Chondrocyte (in vitro differentiated cells): ENCODE results near the gene SELPLG. TPM values are rescaled to one million over a fixed set of nuclear protein-coding genes. Genes with fewer than 3 reads are reported as not detected.
A peak's percentile ranks its signal among the peaks of the same experiment; 100 is the strongest.

Experiments used
- DNase-seq: peaks from one replicate; pipeline ENCODE4 v3.0.0; 2021; ENCODE audit warnings: mixed read lengths, low spot score
- H3K27ac Mint-ChIP-seq: one replicate; pipeline ENCODE4 v1.8.0; 2021; ENCODE audit warnings: mild to moderate bottlenecking, moderate library complexity, mixed read lengths; ENCODE audit not compliant: unreplicated experiment
- H3K27me3 Mint-ChIP-seq: 2 replicates; pipeline ENCODE4 v1.8.0; 2021; ENCODE audit warnings: low read depth, mixed read lengths
- H3K36me3 Mint-ChIP-seq: 2 replicates; pipeline ENCODE4 v1.8.0; 2021; ENCODE audit warnings: low read depth, mixed read lengths
- H3K4me1 Mint-ChIP-seq: 2 replicates; pipeline ENCODE4 v1.8.0; 2021; ENCODE audit warnings: low read depth, mild to moderate bottlenecking, mixed read lengths
- H3K4me3 Mint-ChIP-seq: one replicate; pipeline ENCODE4 v1.8.0; 2021; ENCODE audit warnings: mild to moderate bottlenecking, moderate library complexity, mixed read lengths; ENCODE audit not compliant: unreplicated experiment
- H3K9me3 Mint-ChIP-seq: 2 replicates; pipeline ENCODE4 v1.8.0; 2021; ENCODE audit warnings: low read depth, mixed read lengths
- CTCF ChIP-seq: fragments of 200-600 bp; sonication (generic); IDR thresholded peaks from 2 replicates; pipeline ENCODE4 v1.5.0; 2021; ENCODE audit warnings: antibody characterized with exemption, mild to moderate bottlenecking, moderate library complexity
- total RNA-seq: library from RNA; stranded (reverse); gene quantifications from 3 replicates; pipeline ENCODE4 v1.2.1, GENCODE V29; 2021

The SELPLG gene
- total RNA-seq, 1 donor from 2014 or later = 3.2 TPM

- H3K4me3 Mint-ChIP-seq = no peak overlapping the region
- H3K9me3 Mint-ChIP-seq = peaks cover 3% of the 10 kb centered on the region
- DNase-seq = no peak
- peaks cover 28% of the 10 kb centered on the region for H3K36me3 Mint-ChIP-seq
- no peak for TF ChIP-seq CTCF
- H3K27me3 Mint-ChIP-seq = no peaks in the 10 kb centered on the region
- H3K27ac Mint-ChIP-seq = peak overlapping the region; percentile 45
- H3K4me1 Mint-ChIP-seq = peaks cover 33% of the 10 kb centered on the region
Measured at GRCh38 chr12:108676707-108677106, 43.0 kb upstream of the SELPLG start.

DNA sequence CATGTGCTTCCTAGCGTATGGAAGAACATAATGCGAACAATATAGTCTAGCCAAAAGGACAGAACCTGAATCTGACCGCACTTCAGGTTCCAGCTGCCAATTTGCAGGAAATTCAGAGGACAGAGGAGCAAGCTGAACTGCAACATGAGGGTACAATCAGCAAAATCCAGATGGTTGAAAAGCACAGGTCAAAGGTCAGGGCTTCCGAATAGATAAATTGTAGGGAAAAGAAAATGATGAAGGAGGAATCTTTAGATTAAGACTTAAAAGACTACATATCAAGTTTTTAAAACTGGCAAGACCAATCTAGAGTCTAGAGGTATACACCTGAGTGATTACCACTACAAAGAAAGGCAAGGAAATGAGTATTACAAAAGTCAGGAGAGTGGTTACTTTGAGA, 42.1 kb upstream of the SELPLG start:
- Mint-ChIP-seq H3K27ac (peak overlapping the region; percentile 72), H3K4me1 (peaks cover 29% of the 10 kb centered on the region), H3K36me3 (peaks cover 30% of the 10 kb centered on the region), H3K9me3 (no peaks in the 10 kb centered on the region), H3K4me3 (no peak overlapping the region), H3K27me3 (no peaks in the 10 kb centered on the region)
- no peak for DNase-seq
- no peak for TF ChIP-seq CTCF

- peaks cover 23% of the 10 kb centered on the region for H3K36me3 Mint-ChIP-seq
- H3K27ac Mint-ChIP-seq = peak overlapping the region; percentile 19
- no peaks in the 10 kb centered on the region for H3K27me3 Mint-ChIP-seq
- H3K4me3 Mint-ChIP-seq = no peak overlapping the region
- H3K9me3 Mint-ChIP-seq = no peaks in the 10 kb centered on the region
- H3K4me1 Mint-ChIP-seq = peaks cover 46% of the 10 kb centered on the region
- no peak for TF ChIP-seq CTCF
- DNase-seq = no peak
Measured at GRCh38 chr12:108672054-108672453, 38.4 kb upstream of the SELPLG start.

GRCh38 chr12:108671110-108671509, 37.4 kb upstream of the SELPLG start:
- no peaks in the 10 kb centered on the region for H3K27me3 Mint-ChIP-seq
- no peak for TF ChIP-seq CTCF
- H3K4me3 Mint-ChIP-seq = no peak overlapping the region
- peaks cover 56% of the 10 kb centered on the region for H3K4me1 Mint-ChIP-seq
- peaks cover 19% of the 10 kb centered on the region for H3K36me3 Mint-ChIP-seq
- no peak for DNase-seq
- peak overlapping the region; percentile 79 for H3K27ac Mint-ChIP-seq
- H3K9me3 Mint-ChIP-seq = no peaks in the 10 kb centered on the region

- H3K4me3 Mint-ChIP-seq = no peak overlapping the region
Measured at GRCh38 chr12:108670066-108670631, 36.5 kb upstream of the SELPLG start.

More at GRCh38 chr12:108670066-108670631, 36.5 kb upstream of the SELPLG start:
- peak overlapping the region; percentile 3 for H3K27ac Mint-ChIP-seq
- no peak for TF ChIP-seq CTCF
- peaks cover 13% of the 10 kb centered on the region for H3K36me3 Mint-ChIP-seq
- peaks cover 60% of the 10 kb centered on the region for H3K4me1 Mint-ChIP-seq
- no peaks in the 10 kb centered on the region for H3K27me3 Mint-ChIP-seq
- no peaks in the 10 kb centered on the region for H3K9me3 Mint-ChIP-seq
- no peak for DNase-seq
